ENCODE measurements around the gene PCNX1.

- TF ChIP-seq CTCF (IDR thresholded peaks at IDR 0.05) (no peak), EP300 (IDR thresholded peaks at IDR 0.05) (no peak), POLR2A (IDR thresholded peaks at IDR 0.05) (no peak)
Observed at GRCh38 chr14:70890826-70891659, 16.2 kb upstream of the PCNX1 start.

Measured in tibial nerve (tissue), 4 donors.